Femur (tissue), 1 donor: ENCODE measurements around the gene SQSTM1.

Experiments used
- DNase-seq: peaks from one replicate; pipeline ENCODE4 v3.0.0-alpha.2; 2017

Gene SQSTM1

GRCh38 chr5:179806250-179807048, 14.3 kb upstream of the SQSTM1 start, which contains the start of gene MGAT4B:
Gene MGAT4B (minus strand): TSS chr5:179806866. CDS start chr5:179806583, 283 bp downstream.
- peak; percentile 83 for DNase-seq

GRCh38 chr5:179812135-179812825, 8.4 kb upstream of the SQSTM1 start:
- no peak for DNase-seq

GRCh38 chr5:179812997-179813607, 7.6 kb upstream of the SQSTM1 start:
- DNase-seq = no peak

GRCh38 chr5:179814090-179814489, 6.6 kb upstream of the SQSTM1 start:
- no peak for DNase-seq

GRCh38 chr5:179815491-179816249, 5.0 kb upstream of the SQSTM1 start:
- DNase-seq = no peak

- peak; percentile 29 for DNase-seq
Measured at GRCh38 chr5:179816401-179816795, 4.3 kb upstream of the SQSTM1 start.

GRCh38 chr5:179816796-179817469, 3.8 kb upstream of the SQSTM1 start:
- peak; percentile 32 for DNase-seq

- no peak for DNase-seq
Measured at GRCh38 chr5:179817470-179817840, 3.2 kb upstream of the SQSTM1 start.

GRCh38 chr5:179817890-179818745, 2.6 kb upstream of the SQSTM1 start:
- no peak for DNase-seq

- peak; percentile 92 for DNase-seq
Measured at GRCh38 chr5:179818746-179819295, 1.9 kb upstream of the SQSTM1 start.

GRCh38 chr5:179819296-179820126, 1.2 kb upstream of the SQSTM1 start:
- DNase-seq = peak; percentile 75

- DNase-seq = no peak
Measured at GRCh38 chr5:179820127-179820482, 600 bp upstream of the SQSTM1 start.

- peak; percentile 97 for DNase-seq
Measured at GRCh38 chr5:179821298-179822058, 773 bp downstream of the SQSTM1 start.

- no peak for DNase-seq
Measured at GRCh38 chr5:179822059-179822432, 1.3 kb downstream of the SQSTM1 start.

GRCh38 chr5:179822444-179822990, 1.8 kb downstream of the SQSTM1 start:
- no peak for DNase-seq

GRCh38 chr5:179823937-179824744, 3.4 kb downstream of the SQSTM1 start:
- no peak for DNase-seq

- DNase-seq = no peak
Measured at GRCh38 chr5:179824745-179825112, 4.0 kb downstream of the SQSTM1 start.

- DNase-seq = no peak
Measured at GRCh38 chr5:179825655-179826182, 5.0 kb downstream of the SQSTM1 start.
